Epidermal melanocyte (primary cell): ENCODE results near the gene SOX6.
"Not testable (repeated sequence)": the region's sequence is repeated elsewhere in the genome, so short reads cannot be mapped to it uniquely, and the experiment has no call there.

Experiments
- DNase-seq: peaks from one replicate; pipeline ENCODE4 v3.0.0; 2011; ENCODE audit warnings: low spot score; ENCODE audit not compliant: insufficient read length

The SOX6 gene

GRCh38 chr11:16049611-16050010 is 306.7 kb downstream of the SOX6 start:
- no peak for DNase-seq

DNA sequence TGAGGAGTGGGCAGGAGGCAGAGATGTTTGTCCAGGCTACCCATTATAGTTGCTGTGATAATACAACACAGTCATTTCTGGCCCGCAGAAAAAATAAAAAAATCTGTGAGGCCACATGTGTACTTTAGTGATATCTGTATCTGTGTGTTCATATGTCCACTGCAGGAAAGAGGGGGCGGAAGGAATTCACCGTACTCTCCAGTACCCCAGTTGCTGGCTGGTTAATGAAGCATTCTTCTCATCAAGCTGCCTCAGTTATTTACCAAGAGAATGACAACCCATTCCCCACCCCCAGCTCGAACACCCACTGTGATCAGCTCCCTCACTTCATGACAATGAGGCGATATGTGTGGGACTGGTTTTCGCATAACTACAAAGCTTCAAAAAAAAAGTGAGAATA is 309.3 kb downstream of the SOX6 start:
- DNase-seq: no peak

DNA sequence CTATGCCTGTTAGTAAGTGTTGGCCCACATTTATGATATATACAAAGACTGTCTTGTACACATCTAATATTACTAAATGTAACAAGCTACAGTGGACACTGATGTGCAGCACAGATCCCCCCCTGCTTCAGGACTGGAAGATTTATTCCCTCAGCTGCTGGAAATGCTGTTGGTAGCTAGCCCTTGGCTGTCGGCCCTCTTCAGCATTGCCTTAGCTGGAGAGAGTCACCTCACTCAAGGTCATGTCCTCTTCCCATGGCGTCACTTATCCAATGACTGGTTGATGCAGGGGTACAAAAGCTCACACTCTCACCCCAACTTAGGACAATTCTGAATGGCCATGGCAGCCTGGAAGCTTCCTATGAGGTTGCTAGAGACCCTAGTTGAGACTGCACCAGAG is 312.7 kb downstream of the SOX6 start:
- DNase-seq: no peak

DNA sequence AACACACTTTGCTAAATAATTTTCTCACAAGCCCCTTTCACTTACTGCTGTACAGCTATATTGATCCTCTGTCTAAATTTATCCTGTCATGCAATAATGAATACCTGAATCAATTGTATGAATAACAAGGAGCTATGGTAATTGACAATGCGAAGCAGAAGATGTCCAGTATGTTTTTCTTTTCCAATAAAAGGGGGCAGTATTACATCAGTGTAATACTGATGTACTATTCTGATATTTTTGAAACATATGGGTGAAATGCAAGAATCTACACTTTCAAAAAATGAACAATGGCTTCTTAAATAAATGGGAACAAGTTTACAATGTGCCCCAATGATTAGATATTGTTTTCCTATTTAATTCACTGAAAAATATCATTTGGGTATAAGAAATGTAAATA is 315.1 kb downstream of the SOX6 start:
- no peak for DNase-seq

- DNase-seq: no peak
These were observed 316.2 kb downstream of the SOX6 start for GRCh38 chr11:16040151-16040550.

DNA sequence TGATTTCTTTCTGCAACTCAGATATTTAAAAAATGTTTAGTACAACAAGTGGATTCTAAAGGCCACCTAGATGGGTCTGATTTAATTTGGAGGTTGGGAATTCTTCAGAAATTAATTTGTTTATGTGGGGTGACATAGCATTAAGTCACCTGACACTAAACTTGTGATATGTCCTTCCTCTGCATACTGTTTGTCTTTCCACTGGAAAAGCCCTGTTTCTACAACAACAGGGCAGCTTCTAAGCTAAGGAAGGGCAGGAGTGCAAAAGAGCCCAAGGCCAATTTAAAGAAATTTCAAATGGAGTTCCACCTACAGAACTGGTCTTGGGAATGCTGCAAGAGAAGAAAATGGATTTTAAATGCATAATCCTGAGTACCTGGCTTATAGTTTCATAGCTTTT is 319.2 kb downstream of the SOX6 start:
- no peak for DNase-seq

- no peak for DNase-seq
These were observed 320.1 kb downstream of the SOX6 start for GRCh38 chr11:16036218-16036617.

DNA sequence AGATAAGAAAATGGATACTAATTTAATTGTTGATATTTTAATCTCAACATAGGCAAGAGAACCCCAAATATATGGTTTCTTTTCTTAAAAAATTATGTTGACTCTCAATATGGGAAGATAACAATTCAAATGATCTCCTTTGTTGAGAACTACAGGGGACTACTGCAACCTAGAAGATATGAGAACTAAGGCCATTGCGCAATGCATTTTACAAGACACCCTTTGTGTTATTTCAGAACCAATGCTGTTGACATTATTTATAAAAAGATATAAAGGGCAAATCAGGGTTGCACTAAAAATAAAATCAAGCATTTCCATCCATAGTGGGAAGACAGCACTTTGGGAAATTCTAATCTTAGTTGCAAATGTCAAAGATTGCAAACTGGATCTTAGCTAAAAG is 322.3 kb downstream of the SOX6 start:
- DNase-seq: no peak

DNA sequence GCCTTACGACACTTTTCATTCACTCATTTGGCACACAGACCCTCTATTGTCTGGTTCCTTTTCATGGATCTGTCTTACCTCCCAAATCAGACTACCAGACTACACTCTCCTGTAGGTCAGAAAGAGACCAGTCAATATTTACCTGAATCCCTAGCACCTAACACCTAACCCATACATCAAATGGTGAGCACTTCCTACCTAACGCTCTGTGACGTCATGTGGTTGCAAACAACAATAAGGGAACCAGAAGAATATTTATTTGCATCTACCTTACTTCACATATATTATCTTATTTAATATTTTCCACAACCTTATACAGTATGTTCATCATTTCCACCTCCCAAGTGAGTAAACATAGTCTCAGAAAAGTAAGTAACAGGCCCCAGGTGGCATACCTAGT is 323.4 kb downstream of the SOX6 start:
- DNase-seq: no peak

GRCh38 chr11:16031210-16031609 is 325.1 kb downstream of the SOX6 start:
- DNase-seq: no peak

DNA sequence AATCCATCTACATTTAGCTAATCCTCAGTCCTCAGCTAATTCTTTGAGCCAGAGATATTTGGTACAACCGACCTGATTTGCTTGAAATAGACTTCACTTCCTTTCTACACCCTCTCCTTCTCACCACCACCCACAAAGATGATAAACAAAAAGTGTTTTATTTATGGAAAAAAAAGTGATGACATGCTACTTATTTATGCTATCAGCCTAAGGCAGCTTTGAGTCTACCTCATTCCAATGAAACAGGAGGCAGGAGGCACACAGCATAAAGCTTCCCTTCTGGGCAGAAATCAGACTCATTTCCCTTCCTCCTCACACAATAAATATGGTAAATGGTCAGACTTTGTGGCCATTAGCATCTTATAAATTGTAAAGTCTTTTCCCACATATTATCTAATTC is 325.7 kb downstream of the SOX6 start:
- DNase-seq: no peak

DNA sequence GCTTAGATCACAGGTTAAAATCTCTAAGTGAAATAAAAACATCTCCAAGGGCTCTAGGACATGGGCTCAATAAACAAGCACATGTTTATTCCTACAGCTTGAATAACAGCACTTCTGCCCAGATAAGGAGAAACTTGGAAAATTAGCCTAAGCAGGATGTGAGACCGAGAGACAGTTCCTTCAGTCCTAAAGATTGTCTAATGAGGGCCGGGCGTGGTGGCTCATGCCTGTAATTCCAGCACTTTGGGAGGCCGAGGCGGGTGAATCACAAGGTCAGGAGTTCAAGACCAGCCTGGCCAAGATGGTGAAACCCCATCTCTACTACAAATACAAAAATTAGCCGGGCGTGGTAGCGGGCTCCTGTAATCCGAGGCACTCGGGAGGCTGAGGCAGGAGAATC is 327.2 kb downstream of the SOX6 start:
- DNase-seq: not testable (repeated sequence)

- no peak for DNase-seq
These were observed 327.9 kb downstream of the SOX6 start for GRCh38 chr11:16028419-16028818.

GRCh38 chr11:16027621-16028020 is 328.7 kb downstream of the SOX6 start:
- DNase-seq: no peak

DNA sequence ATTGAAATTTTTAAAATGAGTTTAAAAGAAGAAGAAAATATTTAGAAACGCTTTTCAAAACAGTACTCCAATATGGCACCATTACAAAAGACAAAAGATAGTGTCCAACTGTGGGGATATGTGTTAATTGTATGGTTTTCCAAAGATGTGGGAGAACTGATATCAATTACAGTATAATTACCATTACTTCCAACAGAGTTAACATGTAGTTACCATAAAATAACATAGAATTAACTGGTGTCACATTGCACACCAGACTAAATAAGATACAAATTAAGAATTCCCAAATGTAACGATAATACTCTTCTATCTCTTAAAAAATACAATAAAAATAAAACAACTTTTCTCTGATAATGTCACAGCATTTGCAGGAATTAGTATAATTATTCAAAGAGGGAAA is 329.5 kb downstream of the SOX6 start:
- no peak for DNase-seq

GRCh38 chr11:16018931-16019330 is 337.4 kb downstream of the SOX6 start:
- no peak for DNase-seq

DNA sequence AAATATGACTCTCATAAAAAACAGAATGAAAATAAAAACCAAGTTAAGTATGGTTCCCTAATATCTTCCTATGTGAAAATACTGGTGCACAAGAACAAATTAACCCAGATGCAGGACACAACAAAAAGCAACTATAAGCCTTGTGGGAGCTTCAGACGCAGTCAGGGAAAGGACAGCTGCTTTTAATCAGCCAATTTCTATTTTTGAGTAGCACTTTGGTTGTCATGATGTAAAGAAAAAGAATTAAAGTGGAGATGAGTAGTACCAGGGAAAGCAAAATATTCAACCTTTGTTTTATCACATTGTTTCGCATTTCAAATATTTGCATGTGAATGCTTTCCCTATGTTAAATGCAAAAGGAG is 339.9 kb downstream of the SOX6 start:
- no peak for DNase-seq

DNA sequence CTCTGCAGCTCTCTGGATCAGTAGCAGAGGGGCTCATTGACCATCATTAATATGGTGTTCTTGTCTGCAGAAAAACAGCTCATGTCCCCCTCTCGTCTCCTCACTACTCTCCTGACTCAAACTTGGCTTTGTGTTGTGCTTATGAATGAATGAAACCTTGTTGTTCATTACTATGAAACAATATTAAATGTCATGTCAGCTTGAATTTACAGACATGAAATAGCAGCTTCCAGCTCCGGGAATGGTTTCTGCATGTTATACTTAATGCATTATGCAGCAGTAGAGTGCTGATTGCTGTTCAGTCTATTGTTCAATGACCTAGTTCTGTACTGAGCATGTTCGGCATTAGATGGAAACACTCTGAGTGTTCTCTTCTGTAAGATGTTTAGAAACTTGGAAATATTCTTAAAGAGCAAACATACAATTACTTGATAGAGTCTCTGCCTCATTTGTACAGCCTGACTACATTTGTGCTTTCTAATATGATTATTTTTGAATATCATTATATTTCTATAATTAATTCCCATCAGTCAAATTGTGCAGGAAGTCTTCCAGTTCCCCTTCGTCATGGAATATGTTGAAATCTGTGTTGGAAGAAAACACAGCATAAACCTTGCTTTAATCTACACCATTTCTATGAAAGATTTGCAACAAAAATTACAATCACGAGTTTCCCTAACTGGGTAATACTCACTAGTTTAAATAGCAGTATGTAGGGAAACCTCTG is 340.4 kb downstream of the SOX6 start:
- no peak for DNase-seq

DNA sequence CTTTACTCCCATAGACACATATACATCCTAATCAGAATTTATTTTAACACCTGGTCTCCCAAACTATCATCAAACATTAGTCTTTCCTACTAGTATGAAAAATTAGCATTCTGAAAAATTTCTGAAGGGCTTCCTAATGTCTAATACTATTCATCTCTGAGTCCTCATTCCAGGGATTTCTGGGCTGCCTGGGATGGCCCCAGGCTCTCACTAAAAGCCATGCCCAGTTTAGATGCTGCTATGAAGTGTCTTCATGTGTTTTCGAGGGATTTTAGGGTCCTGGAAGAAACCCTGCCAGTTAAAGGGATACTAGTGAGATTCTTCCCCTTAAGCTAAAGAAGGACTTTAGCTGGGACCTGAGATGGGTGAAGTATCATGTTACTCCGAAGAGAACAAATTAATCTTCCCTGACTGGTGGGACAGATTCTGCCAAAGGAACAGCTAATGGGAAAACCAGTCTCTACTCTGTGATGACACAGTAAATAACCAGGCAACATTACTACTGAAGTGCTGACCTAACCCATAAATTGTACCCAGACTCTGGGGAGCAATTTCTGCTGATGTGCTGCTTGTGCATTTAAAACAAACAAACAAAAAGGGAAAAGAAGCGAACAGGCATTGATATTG is 342.6 kb downstream of the SOX6 start:
- DNase-seq: no peak

GRCh38 chr11:16013242-16013641 is 343.1 kb downstream of the SOX6 start:
- DNase-seq: no peak

GRCh38 chr11:16012125-16012751 is 344.1 kb downstream of the SOX6 start:
- no peak for DNase-seq

GRCh38 chr11:16011396-16011795 is 344.9 kb downstream of the SOX6 start:
- DNase-seq: no peak

GRCh38 chr11:16009021-16009420 is 347.3 kb downstream of the SOX6 start:
- DNase-seq: no peak
